Measurements from ENCODE around the gene DRD4. TPM values are rescaled to one million over a fixed set of nuclear protein-coding genes. Genes with fewer than 3 reads are reported as not detected.
A peak's percentile ranks its signal among the peaks of the same experiment; 100 is the strongest.

Gene DRD4
- polyA plus RNA-seq, 3 donors, result 0.13 TPM; not detected in 2

GRCh38 chr11:601573-602245 lies 35.4 kb upstream of the DRD4 start:
- Histone ChIP-seq H3K4me1 (ENCODE audit: control insufficient read depth in 1 of 2, insufficient read depth in 2 of 2, low read length in 2 of 2) (no peaks in the 10 kb centered on the region), H3K4me2 (replicated peaks; ENCODE audit: extremely low read depth, low read length, poor library complexity, severe bottlenecking) (no peak overlapping the region), H3K4me3 (replicated peaks in 1 of 3; ENCODE audit: low read depth in 2 of 3, low read length in 3 of 3) (no peak overlapping the region), H3K36me3 (replicated peaks in 1 of 2; ENCODE audit: control insufficient read depth in 1 of 2, insufficient read depth in 2 of 2, low read length in 2 of 2) (peaks cover 85 to 93% of the 10 kb centered on the region in 2 donors), H3K9ac (ENCODE audit: insufficient read depth, low read length, poor library complexity, severe bottlenecking) (no peak overlapping the region), H3K79me2 (ENCODE audit: insufficient read depth, low read length) (no peaks in the 10 kb centered on the region), H3K27me3 (ENCODE audit: control insufficient read depth in 2 of 2, insufficient read depth in 2 of 2, low read length in 2 of 2) (no peaks in the 10 kb centered on the region), H2AFZ (ENCODE audit: insufficient read depth, low read depth, low read length, poor library complexity, severe bottlenecking) (no peak overlapping the region), H3K9me3 (replicated peaks in 1 of 2; ENCODE audit: control insufficient read depth in 1 of 2, insufficient read depth in 1 of 2, low read length in 2 of 2) (no peaks in the 10 kb centered on the region), H4K20me1 (ENCODE audit: insufficient read depth, low read length) (peaks cover 40% of the 10 kb centered on the region), H3K27ac (ENCODE audit: low read depth in 1 of 2, low read length in 2 of 2) (no peak overlapping the region)
- WGBS (ENCODE audit: insufficient coverage), result 94% methylated on average over 17 of the region's 23 CpGs
- intact Hi-C loops (cut with micrococcal nuclease), result no loop called here
- Mint-ChIP-seq H3K27ac (peak overlapping the region in 1 of 7 donors; percentile 0), H3K4me1 (no peaks in the 10 kb centered on the region), H3K9me3 (no peaks in the 10 kb centered on the region), H3K4me3 (peak overlapping the region in 1 of 2 donors; percentile 0), H3K36me3 (peaks cover 65 to 95% of the 10 kb centered on the region in 2 donors), H3K27me3 (ENCODE audit: low read depth in 3 of 3) (peaks cover 0 to 2% (median 0%) of the 10 kb centered on the region in 3 donors)
- DNase-seq, result no peak
- TF ChIP-seq CTCF (IDR thresholded peaks at IDR 0.05), result no peak

DNA sequence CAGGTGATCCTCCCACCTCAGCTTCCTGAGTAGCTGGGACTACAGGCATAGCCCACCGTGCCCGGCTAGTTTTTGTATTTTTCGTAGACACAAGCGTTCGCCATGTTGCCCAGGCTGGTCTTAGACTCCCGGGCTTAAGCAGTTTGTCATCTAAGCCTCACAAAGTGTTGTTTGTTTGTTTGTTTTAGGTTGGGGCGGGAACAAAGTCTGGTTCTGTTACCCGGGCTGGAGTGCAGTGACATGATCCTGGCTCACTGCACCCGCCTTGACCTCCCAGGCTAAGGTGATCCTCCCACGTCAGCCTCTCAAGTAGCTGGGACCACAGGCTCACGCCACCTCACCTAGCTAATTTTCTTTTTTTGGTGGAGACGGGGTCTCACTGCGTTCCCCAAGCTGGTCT lies 33.9 kb upstream of the DRD4 start:
- Histone ChIP-seq H3K9me3 (replicated peaks in 1 of 2; ENCODE audit: control insufficient read depth in 1 of 2, insufficient read depth in 1 of 2, low read length in 2 of 2) (no peaks in the 10 kb centered on the region), H4K20me1 (ENCODE audit: insufficient read depth, low read length) (peaks cover 28% of the 10 kb centered on the region), H3K4me3 (replicated peaks in 1 of 3; ENCODE audit: low read depth in 2 of 3, low read length in 3 of 3) (no peak overlapping the region), H3K27ac (ENCODE audit: low read depth in 1 of 2, low read length in 2 of 2) (no peak overlapping the region), H3K36me3 (replicated peaks in 1 of 2; ENCODE audit: control insufficient read depth in 1 of 2, insufficient read depth in 2 of 2, low read length in 2 of 2) (peaks cover 83 to 94% of the 10 kb centered on the region in 2 donors), H3K27me3 (ENCODE audit: control insufficient read depth in 2 of 2, insufficient read depth in 2 of 2, low read length in 2 of 2) (no peaks in the 10 kb centered on the region), H3K79me2 (ENCODE audit: insufficient read depth, low read length) (no peaks in the 10 kb centered on the region), H3K4me2 (replicated peaks; ENCODE audit: extremely low read depth, low read length, poor library complexity, severe bottlenecking) (no peak overlapping the region), H3K9ac (ENCODE audit: insufficient read depth, low read length, poor library complexity, severe bottlenecking) (no peak overlapping the region), H3K4me1 (ENCODE audit: control insufficient read depth in 1 of 2, insufficient read depth in 2 of 2, low read length in 2 of 2) (no peaks in the 10 kb centered on the region), H2AFZ (ENCODE audit: insufficient read depth, low read depth, low read length, poor library complexity, severe bottlenecking) (no peak overlapping the region)
- Mint-ChIP-seq H3K36me3 (peaks cover 67 to 95% of the 10 kb centered on the region in 2 donors), H3K27me3 (ENCODE audit: low read depth in 3 of 3) (peaks cover 0 to 2% (median 0%) of the 10 kb centered on the region in 3 donors), H3K9me3 (no peaks in the 10 kb centered on the region), H3K27ac (peak overlapping the region in 1 of 7 donors; percentile 15), H3K4me3 (no peak overlapping the region), H3K4me1 (no peaks in the 10 kb centered on the region)
- intact Hi-C loops (cut with micrococcal nuclease), result no loop called here
- 96% methylated on average over 8 of the region's 13 CpGs for WGBS (ENCODE audit: insufficient coverage)
- no peak for TF ChIP-seq CTCF (IDR thresholded peaks at IDR 0.05)
- no peak for DNase-seq
